ENCODE data around the gene DENND11.

The DENND11 gene

DNA sequence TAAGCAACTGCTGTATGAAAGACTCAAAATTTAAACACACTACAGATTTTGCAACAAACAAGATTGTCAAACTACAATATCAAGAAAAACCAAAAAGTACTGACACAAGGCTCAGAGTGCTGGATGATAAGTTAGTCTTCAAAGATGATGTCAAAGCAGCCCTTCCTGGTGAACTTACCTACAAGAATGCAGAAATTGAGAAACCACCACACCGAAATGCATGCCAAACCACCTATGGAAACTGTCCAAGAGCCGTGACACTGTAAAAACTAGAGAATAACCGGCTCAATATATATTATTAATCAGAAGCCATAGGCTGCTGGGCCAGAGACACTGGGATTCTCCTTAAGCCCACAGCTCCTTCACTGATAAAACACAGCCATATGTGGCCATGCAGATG, 25.3 kb downstream of the DENND11 start:
- DNase-seq, result no peak

DNA sequence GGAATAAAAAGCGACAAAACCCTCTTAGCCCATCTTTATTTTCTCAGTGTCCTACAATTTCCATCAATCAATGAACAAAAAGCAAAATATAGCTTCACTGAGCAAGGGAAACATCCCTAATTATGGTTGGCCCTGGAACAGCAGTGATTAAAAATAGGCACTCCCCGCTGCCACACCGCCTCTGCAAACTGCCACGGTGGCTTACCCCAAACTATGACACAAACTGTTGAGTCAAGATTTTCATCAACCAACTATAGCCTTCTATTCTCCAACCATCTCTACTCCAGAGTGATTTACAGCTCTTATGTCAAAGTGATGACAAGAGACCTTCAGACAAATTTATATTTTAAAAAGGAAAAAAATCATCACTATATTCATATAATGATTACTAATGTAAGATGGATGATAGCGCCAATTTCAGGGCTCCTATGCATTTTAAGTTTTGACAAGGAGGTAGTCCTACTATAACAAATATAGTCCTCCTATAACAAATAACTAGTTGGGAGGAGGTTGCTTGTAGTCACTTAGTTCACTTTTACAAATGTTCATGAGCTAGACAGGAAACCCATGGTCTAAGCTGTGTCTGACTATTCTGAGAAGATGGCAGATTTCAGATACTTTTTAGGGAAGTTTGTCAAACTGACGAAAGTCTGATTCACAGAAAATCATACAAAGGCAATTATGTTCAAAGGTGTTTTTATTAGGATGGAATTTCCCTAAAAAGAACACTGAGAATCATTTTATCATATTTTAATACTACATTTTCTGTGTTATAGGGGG, 26.3 kb downstream of the DENND11 start:
- DNase-seq, result peak; percentile 84

DNA sequence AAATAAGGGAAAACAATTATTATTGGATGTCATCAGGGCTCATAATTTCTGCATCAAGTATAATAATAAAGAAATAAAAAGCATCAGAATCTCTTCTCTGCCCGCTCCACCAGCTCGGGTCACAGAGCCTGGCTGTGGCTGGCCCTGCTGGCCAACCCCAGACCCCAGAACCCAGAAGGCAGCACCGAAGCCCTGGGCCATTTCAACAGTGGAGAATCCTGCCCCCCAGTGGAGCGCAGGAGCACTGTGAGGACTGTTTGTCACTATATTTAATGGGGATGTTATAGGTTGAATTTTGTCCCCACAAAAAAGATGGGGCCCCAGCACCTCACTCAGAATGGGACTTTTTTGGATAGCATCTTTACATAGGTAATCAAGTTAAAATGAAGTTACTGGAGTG, 27.3 kb downstream of the DENND11 start:
- DNase-seq, result no peak

DNA sequence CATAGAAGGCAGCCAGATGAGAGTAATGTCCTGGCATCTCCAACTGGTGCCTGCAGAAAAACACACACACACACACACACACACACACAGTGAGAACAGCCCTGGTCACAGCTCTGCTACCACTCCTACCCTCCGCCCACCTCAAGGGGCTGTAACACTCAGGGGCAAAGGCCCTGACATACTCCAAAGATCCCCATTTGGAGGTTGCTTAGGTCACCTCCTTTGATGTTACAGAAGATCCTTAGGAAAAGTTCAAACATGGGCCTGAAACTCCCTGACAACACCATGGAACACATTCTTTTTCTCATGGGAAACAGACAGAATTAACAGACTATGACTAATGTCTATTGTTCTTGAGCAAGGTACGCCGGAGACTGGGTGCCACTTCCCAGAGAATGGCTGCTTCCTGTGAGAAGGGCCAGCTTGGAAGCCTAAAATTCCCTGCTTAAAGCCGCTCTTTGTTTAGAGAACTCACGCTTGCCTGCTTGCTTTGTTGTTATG, 27.7 kb downstream of the DENND11 start:
- no peak for DNase-seq

DNA sequence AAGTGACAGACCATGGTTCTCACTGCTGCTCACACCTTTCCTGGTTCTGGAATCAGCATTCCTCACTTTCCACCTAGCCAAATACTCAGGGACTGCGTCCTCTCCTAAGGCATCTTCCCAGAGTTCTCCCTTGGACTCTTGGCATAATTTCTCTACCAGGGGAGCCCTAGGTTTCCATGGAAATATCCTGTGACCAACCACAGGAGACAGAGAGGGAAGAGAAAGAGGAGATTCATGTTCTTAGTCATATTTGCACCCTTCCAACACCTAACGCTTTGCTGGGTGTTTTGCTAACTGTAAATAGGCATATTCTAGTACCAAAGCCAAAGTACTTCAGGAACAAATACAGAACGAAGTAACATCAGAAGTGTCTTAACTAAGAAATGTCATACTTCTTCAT, 28.6 kb downstream of the DENND11 start:
- DNase-seq, result no peak

DNA sequence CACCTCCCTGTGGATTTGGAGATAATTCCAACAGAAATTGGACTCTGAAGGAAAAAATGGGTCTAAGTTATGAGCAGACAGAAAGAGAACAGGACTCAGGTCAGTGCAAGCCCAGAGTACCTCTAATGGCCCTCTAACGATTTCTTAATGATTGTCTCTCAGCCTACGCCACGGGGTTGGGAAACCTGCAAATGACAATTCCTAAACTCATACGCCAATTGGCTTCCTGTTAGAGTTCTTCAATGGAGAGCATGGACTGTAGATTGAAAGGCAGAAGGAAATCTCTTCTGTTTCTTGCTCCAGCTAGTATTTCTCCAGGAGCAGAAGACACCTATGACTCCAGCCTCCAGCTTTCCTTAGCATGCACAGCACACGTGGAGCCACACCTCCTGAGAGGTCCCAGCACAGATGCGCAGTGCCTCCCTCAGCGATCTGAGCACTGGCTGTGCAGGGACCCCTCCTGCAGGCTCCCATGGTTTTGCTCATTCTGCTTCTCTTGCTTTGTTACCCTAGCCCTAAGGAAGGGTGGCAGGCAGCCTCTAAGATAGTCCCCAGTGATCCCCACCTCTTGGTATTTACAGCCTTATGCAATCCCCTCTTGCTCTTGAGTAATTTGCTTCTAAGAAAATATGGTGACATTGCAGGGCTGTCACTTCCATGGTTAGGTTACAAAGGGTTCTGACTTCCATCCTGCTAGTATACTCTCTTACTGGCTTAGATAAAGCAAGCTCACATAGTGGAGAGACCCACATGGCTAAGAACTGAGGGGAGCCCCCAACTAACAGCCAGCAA, 30.1 kb downstream of the DENND11 start:
- peak; percentile 92 for DNase-seq

DNA sequence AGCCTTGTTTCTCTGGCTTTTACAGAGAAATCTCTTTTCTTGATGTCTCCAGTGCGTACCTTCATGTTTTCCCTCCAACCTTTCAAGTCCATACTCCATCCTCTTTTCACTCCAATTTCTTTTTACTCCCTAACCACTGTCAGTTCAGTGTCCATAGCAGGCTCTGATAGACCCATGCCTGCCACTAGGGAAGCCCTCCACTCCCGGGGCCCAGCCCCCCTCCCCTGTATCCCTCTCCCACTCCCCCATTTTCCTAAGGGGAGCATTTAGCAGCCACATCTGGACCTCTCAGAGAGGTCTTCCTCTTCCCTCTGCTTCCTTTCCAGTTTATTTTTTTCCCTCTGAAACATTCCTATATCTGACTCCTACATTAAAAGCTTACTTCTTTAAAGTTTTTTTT, 33.1 kb downstream of the DENND11 start:
- no peak for DNase-seq

DNA sequence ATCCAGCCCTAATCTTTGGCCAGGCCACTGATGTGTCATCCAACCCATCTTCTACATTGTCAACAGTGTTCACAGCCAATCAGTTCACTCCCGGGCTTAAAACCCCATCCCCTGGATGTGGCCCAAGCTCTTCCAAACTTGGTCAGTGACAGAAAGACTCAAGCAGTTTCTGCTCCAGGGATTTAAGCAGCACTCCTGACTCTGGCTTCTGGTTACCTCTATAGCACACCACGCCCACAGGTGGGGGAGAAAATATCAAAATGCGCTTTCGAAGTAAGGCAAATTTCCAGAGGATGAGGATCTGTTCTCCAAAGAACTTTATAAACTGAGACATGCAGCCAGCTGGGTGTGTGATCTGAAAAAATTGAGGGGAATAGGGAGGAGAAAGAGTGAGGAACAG, 35.9 kb downstream of the DENND11 start:
- no peak for DNase-seq

DNA sequence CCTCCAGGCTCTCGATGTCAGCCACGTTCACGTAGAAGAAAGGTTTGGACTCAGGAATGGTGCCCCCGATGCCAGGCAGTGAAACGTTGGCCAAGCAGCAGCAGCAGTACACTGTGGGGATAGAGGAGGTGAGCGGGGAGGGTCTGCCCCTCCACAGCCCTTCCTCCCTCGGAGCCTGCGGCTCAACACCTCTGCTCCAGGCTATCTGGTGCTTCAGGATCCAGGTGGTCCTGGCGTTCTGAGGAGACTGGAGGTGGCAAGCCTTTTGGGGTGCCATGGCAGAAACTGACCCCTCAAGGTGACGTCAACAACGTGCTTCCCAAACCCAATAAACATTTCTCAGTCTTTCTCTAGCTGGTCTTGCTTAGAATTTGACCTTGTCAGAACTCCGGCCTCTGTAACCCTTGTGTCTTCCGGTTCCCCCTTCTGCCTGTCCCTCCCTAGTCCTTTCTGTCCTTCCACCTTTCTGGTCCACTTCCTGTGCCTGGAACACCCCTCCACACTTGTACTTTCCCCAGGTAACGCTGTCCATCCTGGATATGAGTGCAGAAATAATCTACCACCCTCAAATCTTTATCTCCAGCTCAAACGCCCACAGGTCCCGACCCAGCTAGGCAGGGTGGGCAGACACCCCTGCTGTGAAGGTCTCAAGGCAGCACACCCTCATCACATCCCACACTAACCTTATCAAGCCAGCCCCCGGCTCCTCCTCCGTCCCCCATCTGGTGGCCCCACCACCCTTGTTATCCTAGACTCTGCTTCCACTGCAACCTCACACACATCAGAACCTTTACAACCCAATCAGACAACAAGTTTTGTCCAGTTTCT, 36.5 kb downstream of the DENND11 start:
- DNase-seq, result no peak

DNA sequence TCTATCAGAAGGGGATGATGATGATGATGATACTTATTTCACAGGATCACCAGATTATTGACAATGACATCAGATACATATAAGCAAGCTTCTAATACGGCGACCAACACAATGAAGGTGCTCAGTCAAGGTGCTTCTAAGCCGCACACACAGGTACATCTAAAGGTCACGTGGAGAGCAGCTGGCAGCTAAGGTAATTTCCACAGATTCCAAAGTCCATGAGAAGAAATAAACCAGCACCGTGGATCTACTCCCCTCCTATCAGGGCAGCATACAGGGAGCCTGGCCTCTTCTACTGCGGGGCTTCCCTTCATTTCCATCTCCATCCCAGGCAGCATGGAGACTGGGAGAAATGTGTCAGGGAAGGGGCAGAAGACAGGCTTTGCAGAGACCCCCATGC, 37.5 kb downstream of the DENND11 start:
- DNase-seq, result no peak

DNA sequence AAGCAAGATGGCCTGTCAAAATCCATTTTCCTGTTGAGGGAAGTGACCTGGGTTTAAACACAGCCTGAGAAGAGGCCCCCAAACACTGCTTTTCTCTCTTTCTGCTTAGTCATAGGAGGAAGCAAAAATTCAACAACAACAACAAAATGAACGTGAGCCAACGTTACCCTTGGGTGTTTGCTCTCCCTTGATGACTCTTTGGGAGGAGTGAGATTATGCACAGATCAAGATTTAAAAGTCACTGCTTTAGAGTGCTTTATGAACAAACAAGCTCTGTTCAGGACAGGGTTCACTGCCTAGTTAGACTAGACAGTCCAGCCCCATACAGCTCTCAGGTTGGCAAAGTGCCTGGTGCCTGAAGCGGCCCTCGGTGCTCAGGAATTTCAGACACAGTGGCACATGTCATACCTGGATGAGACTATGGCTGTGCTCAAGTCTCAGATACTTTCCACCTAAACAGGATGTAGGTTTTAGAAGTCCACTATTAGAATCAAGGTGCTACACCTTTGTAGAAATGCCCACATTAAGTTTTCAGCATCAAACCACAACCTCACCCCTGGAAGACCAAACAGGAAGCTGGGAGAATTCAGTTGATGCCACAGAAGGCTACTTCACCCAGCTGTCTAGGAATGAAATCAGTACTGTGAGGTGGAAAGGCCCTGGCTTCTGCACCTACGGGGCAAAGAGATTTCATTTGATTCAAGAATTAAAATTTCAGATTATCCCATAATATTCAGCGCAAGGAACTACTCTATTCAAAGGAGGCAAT, 38.7 kb downstream of the DENND11 start:
- DNase-seq, result peak; percentile 82

DNA sequence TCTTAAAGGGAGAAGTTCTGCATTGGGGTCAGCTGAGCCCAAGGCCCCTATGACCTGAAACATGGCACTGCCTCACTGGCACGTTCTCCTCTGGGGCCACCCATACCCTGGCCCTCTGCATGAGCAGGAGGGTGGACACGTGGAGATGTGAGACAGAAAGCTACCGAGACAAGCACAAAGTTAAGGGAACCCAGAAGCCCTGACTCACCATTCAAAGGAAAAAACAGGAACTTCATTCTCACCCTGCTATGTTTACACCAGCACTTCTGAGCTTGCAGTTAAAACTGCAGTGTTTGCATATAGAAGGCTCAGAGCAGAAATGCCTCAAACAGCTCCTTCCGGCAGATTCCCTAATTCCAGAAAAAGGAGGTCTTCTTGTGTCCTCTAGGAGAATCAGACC, 41.7 kb downstream of the DENND11 start:
- peak; percentile 94 for DNase-seq

DNA sequence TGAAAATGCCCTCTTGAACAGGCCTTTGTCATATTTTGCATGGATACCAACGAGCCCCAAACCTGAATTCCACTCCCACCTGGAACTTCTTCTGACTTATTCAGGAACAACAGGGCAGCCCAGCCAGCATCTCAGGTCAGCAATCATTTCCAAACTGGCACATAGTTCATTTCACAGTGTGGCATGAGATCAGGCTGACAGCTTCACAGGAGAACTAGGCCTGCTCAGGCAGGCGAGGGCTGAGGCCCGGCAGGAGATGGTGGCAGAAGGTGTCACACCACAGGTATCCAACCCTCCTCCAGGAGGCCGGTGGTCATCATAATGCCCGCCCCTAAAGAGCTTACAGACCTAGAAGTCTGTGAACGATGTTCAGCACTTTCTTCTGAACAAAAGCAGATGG, 42.5 kb downstream of the DENND11 start:
- no peak for DNase-seq

DNA sequence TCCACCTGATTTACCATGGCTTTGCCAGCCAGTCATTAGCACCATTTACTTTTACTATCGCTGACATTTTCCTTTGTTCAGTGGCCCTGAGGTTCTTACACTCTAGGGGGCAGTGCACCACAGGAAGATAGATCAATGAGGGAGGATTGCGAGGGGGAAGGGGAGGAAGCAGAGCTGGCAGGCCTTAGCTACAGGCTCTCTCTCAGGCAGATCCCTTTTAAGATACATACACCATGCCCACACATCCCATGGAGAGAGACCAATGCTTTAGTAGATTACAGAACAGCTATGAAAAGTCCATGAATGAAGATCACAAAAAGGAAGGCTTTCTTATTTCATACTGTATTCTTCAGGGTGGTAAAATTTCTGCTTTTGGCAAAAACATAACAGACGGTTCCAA, 47.4 kb downstream of the DENND11 start:
- DNase-seq, result peak; percentile 77

DNA sequence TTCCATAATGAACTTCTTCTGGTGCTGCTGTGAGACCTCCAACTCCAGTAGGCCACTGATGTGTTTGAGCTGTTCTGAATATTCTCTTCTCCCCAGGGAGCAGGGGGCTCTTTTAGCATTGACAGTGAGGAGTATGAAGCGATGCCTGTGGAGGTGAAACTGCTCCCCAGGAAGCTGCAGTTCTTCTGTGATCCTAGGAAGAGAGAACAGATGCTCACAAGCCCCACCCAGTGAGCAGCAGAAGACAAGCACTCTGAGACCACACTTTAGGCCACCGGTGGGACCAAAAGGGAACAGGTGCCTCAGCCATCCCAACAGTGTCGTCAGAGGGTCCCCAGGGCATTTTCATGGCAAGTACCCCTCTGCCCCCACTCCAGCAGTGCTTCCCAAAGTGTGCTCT, 49.3 kb downstream of the DENND11 start:
- DNase-seq, result no peak

Measured in MV-4-11 (cell line).